Naive thymus-derived CD4-positive, alpha-beta T cell (primary cell): ENCODE results near the gene OMP. TPM values are rescaled to one million over a fixed set of nuclear protein-coding genes. Genes with fewer than 3 reads are reported as not detected.

ENCODE experiments used
- ATAC-seq: fragments of 150-1000 bp; cut with Tn5 transposase; 2 replicates; pipeline ENCODE4 v1.10.0; 2021; ENCODE audit warnings: mild to moderate bottlenecking, moderate library complexity
- CTCF ChIA-PET: fragments of 350-600 bp; sonication (Branson Sonifier 250); formaldehyde crosslinking; loops from one replicate; lab custom pipeline; 2021; ENCODE audit warnings: antibody characterized with exemption; lab: Charles Lee
- POLR2A ChIA-PET: fragments of 350-600 bp; sonication (Branson Sonifier 250); formaldehyde crosslinking; loops from one replicate; lab custom pipeline; 2021; ENCODE audit warnings: antibody characterized with exemption, inconsistent platforms; lab: Charles Lee
- DNase-seq, 9 donors: peaks; one replicate each; pipeline versions ENCODE4 v3.0.0 to v3.0.0-alpha.2; 2020 to 2022; ENCODE audit warnings: mixed read lengths in 1 of 9
- H3K27ac ChIP-seq: one replicate; pipeline ENCODE4 v1.7.0; 2013; ENCODE audit warnings: mild to moderate bottlenecking, low read depth, low read length, moderate library complexity
- H3K27me3 ChIP-seq, 2 donors: one replicate each; pipeline ENCODE4 v1.7.0; 2013; ENCODE audit warnings: low read length in 2 of 2, mild to moderate bottlenecking in 2 of 2, moderate library complexity in 2 of 2; ENCODE audit not compliant: control insufficient read depth in 2 of 2, insufficient read depth in 2 of 2
- H3K36me3 ChIP-seq, 3 experiments: 1 replicate in 2 of 3; 2 replicates in 1 of 3; pipeline ENCODE4 v1.7.0; 2013; ENCODE audit warnings: low read length in 3 of 3, mild to moderate bottlenecking in 3 of 3, moderate library complexity in 1 of 3; ENCODE audit not compliant: insufficient read depth in 3 of 3, control insufficient read depth in 2 of 3
- H3K4me1 ChIP-seq, 2 donors: one replicate each; pipeline ENCODE4 v1.7.0; 2013; ENCODE audit warnings: low read length in 2 of 2, mild to moderate bottlenecking in 2 of 2, moderate library complexity in 1 of 2; ENCODE audit not compliant: control insufficient read depth in 2 of 2, insufficient read depth in 2 of 2
- H3K4me3 ChIP-seq: 2 replicates; pipeline ENCODE4 v1.7.0; 2013; ENCODE audit warnings: mild to moderate bottlenecking, low read length
- H3K9me3 ChIP-seq, 3 experiments: 1 replicate in 2 of 3; 2 replicates in 1 of 3; pipeline ENCODE4 v1.7.0; 2013; ENCODE audit warnings: low read length in 3 of 3; ENCODE audit not compliant: control insufficient read depth in 2 of 3
- H3K27ac Mint-ChIP-seq, 9 donors: one replicate each; pipeline ENCODE4 v1.8.0; 2020 to 2022; ENCODE audit warnings: mixed read lengths in 9 of 9, mild to moderate bottlenecking in 8 of 9, moderate library complexity in 5 of 9, inconsistent platforms in 2 of 9
- H3K27me3 Mint-ChIP-seq, 5 donors: one replicate each; pipeline ENCODE4 v1.8.0; 2021 to 2022; ENCODE audit warnings: mixed read lengths in 5 of 5, mild to moderate bottlenecking in 1 of 5
- H3K36me3 Mint-ChIP-seq, 5 donors: one replicate each; pipeline ENCODE4 v1.8.0; 2020 to 2022; ENCODE audit warnings: mixed read lengths in 5 of 5, mild to moderate bottlenecking in 3 of 5, inconsistent platforms in 1 of 5
- H3K4me1 Mint-ChIP-seq, 7 donors: one replicate each; pipeline ENCODE4 v1.8.0; 2020 to 2022; ENCODE audit warnings: mixed read lengths in 7 of 7, mild to moderate bottlenecking in 3 of 7, inconsistent platforms in 1 of 7
- H3K4me3 Mint-ChIP-seq, 10 donors: one replicate each; pipeline ENCODE4 v1.8.0; 2020 to 2022; ENCODE audit warnings: mild to moderate bottlenecking in 10 of 10, mixed read lengths in 10 of 10, moderate library complexity in 6 of 10, inconsistent platforms in 2 of 10
- H3K9me3 Mint-ChIP-seq, 11 donors: one replicate each; pipeline ENCODE4 v1.8.0; 2020 to 2022; ENCODE audit warnings: mixed read lengths in 11 of 11, mild to moderate bottlenecking in 4 of 11, inconsistent platforms in 1 of 11, moderate library complexity in 1 of 11
- intact Hi-C, 2 donors: fragments of 100-400 bp; cut with micrococcal nuclease; formaldehyde crosslinking; loops; one replicate each; pipeline ENCODE4 v1.15.1; 2023
- polyA plus RNA-seq, 2 donors: library from polyadenylated mRNA; unstranded; fragments of 300-500 nt; fragmentation: Illumina TruSeq; gene quantifications; one replicate each; pipeline ENCODE4 v1.2.3, GENCODE V29; 2021
- total RNA-seq, 6 experiments: library from RNA in 5 of 6; stranded (reverse) in 5 of 6; gene quantifications; 1 replicate in 5 of 6; 2 replicates in 1 of 6; pipeline ENCODE4 v1.2.3 and lab custom pipeline; 2021 to 2026

Gene OMP
- total and polyA plus RNA-seq, 7 experiments from 2014 or later: 1.1 TPM; not detected in 6

DNA sequence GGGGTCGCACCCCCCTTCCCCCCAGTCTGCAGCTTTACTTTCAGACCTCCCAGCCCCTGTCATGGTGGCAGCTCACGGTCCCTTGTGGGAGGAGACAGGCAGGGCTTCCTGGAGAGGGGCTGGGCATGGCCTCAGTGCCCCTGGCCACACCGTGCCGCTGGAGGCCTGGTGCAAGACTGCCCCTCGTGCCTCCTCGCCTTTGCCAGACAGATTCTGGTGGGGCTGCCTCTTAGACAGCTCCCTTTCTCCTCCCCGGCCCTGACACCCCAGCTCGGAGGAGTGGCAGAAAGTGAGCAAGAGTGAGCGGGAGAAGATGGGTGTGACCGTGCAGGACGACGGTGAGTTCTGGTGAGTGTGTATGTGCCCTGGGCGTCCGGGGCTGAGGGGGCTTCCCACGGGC, 13.3 kb downstream of the OMP start:
- DNase-seq (no peak), ATAC-seq (no peak)
- Mint-ChIP-seq H3K36me3 (peaks cover 0 to 14% (median 3%) of the 10 kb centered on the region in 5 donors), H3K9me3 (no peaks in the 10 kb centered on the region), H3K27ac (no peak overlapping the region), H3K4me1 (peaks cover 0 to 4% (median 0%) of the 10 kb centered on the region in 7 donors), H3K27me3 (no peaks in the 10 kb centered on the region), H3K4me3 (no peak overlapping the region)
- Histone ChIP-seq H3K27me3 (no peaks in the 10 kb centered on the region), H3K9me3 (no peaks in the 10 kb centered on the region), H3K4me3 (no peak overlapping the region), H3K27ac (no peak overlapping the region), H3K36me3 (peaks cover 0 to 13% (median 0%) of the 10 kb centered on the region in 3 experiments), H3K4me1 (no peaks in the 10 kb centered on the region)
- ChIA-PET POLR2A (no interaction called here), CTCF (no interaction called here)
- intact Hi-C loops: no loop called here

DNA sequence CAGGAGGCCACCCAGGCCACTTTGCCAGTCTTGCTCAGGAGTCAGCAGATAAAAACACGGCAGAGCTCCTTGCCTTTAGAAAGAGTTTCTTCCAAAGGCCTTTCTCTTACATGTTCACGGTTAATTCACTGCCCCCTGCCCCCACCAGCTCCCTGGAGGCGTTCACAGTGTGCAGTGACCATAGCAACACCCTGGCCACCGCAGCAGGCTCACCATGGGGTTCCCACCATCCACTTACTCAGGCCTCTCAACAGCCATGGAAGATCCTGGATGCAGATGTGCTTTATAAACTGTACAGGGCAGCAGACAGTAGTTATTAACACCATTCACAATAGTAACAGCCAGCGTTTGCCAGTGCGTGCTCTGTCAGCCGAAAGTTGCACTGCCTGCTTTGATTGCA, 14.9 kb downstream of the OMP start:
- ChIA-PET CTCF (interaction anchor here (0.6 kb wide), 1 partner anchor 62 kb away, joined by 3 read pairs; no protein-coding TSS in a partner anchor), POLR2A (no interaction called here)
- intact Hi-C loops: no loop called here
- Histone ChIP-seq H3K4me3 (no peak overlapping the region), H3K36me3 (peaks cover 0 to 24% (median 0%) of the 10 kb centered on the region in 3 experiments), H3K4me1 (no peaks in the 10 kb centered on the region), H3K27ac (no peak overlapping the region), H3K9me3 (no peaks in the 10 kb centered on the region), H3K27me3 (no peaks in the 10 kb centered on the region)
- Mint-ChIP-seq H3K9me3 (no peaks in the 10 kb centered on the region), H3K4me3 (no peak overlapping the region), H3K27ac (no peak overlapping the region), H3K4me1 (peaks cover 0 to 5% (median 0%) of the 10 kb centered on the region in 7 donors), H3K27me3 (no peaks in the 10 kb centered on the region), H3K36me3 (peaks cover 0 to 16% (median 3%) of the 10 kb centered on the region in 5 donors)
- ATAC-seq: no peak
- no peak for DNase-seq

DNA sequence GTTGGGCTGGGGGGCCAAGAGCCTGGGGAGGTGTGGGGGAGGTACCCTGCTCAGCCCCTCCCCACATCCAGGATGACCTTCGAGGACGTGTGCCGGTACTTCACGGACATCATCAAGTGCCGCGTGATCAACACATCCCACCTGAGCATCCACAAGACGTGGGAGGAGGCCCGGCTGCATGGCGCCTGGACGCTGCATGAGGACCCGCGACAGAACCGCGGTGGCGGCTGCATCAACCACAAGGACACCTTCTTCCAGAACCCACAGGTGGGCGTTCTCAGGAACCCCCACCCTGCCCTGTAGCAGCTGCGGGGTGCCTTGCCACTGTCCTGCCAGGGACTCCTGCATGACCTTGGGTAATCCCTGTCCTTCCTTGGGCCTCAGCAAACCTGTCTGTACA, 15.4 kb downstream of the OMP start:
- ATAC-seq (no peak), DNase-seq (no peak)
- ChIA-PET POLR2A (no interaction called here), CTCF (interaction anchor here (0.6 kb wide), 1 partner anchor 62 kb away, joined by 3 read pairs; no protein-coding TSS in a partner anchor)
- H3K27me3 ChIP-seq: no peaks in the 10 kb centered on the region
- H3K4me3 ChIP-seq: no peak overlapping the region
- peaks cover 0 to 18% (median 3%) of the 10 kb centered on the region in 5 donors for H3K36me3 Mint-ChIP-seq
- no peaks in the 10 kb centered on the region for H3K27me3 Mint-ChIP-seq
- H3K4me1 ChIP-seq: no peaks in the 10 kb centered on the region
- intact Hi-C loops: no loop called here
- H3K9me3 Mint-ChIP-seq: no peaks in the 10 kb centered on the region
- no peaks in the 10 kb centered on the region for H3K9me3 ChIP-seq
- H3K27ac Mint-ChIP-seq: no peak overlapping the region
- no peak overlapping the region for H3K27ac ChIP-seq
- no peak overlapping the region for H3K4me3 Mint-ChIP-seq
- H3K36me3 ChIP-seq: peaks cover 0 to 24% (median 0%) of the 10 kb centered on the region in 3 experiments
- H3K4me1 Mint-ChIP-seq: peaks cover 0 to 5% (median 0%) of the 10 kb centered on the region in 7 donors

DNA sequence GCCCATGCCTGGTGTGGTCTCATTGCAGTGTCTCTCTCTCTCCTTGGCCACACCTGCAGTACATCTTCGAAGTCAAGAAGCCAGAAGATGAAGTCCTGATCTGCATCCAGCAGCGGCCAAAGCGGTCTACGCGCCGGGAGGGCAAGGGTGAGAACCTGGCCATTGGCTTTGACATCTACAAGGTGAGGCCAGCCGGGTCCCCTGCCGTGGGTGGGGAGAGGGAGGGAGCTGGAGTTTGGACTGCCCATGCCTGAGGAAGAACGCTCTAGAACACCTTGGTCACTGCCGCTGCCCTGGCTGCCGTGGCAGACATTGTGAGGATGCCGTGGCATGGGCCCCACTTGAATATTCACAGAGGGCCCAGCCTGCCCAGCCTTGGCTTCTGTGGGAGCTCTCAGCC, 16.3 kb downstream of the OMP start:
- H3K27me3 Mint-ChIP-seq: no peaks in the 10 kb centered on the region
- H3K27ac ChIP-seq: no peak overlapping the region
- H3K27ac Mint-ChIP-seq: no peak overlapping the region
- POLR2A ChIA-PET: no interaction called here
- no peaks in the 10 kb centered on the region for H3K27me3 ChIP-seq
- no peak for ATAC-seq
- no peak overlapping the region for H3K4me3 ChIP-seq
- DNase-seq: no peak
- intact Hi-C loops: no loop called here
- CTCF ChIA-PET: no interaction called here
- peaks cover 0 to 4% (median 0%) of the 10 kb centered on the region in 7 donors for H3K4me1 Mint-ChIP-seq
- H3K9me3 Mint-ChIP-seq: no peaks in the 10 kb centered on the region
- no peaks in the 10 kb centered on the region for H3K9me3 ChIP-seq
- no peaks in the 10 kb centered on the region for H3K4me1 ChIP-seq
- H3K36me3 Mint-ChIP-seq: peaks cover 0 to 26% (median 3%) of the 10 kb centered on the region in 5 donors
- peaks cover 0 to 24% (median 0%) of the 10 kb centered on the region in 3 experiments for H3K36me3 ChIP-seq
- no peak overlapping the region for H3K4me3 Mint-ChIP-seq

DNA sequence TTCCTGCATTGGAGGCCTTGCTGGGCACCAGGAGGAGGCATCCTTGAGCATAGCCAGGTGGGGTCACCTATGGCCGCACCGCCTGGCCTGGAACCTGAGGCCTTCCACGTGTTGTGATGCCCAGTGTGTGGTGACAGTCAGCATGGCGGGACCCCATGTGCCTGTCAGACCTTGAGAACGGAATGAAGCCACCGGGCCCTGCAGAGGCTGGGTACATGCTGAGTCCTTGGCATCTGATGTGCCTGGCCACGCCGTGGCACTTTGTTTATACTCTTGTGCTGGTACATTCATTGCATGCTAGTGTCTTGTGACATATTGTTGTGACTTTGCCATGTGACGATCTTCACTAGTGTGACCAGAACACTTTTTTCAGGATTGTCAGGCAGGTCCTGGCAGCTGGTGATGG, 16.9 kb downstream of the OMP start:
- CTCF ChIA-PET: no interaction called here

DNA sequence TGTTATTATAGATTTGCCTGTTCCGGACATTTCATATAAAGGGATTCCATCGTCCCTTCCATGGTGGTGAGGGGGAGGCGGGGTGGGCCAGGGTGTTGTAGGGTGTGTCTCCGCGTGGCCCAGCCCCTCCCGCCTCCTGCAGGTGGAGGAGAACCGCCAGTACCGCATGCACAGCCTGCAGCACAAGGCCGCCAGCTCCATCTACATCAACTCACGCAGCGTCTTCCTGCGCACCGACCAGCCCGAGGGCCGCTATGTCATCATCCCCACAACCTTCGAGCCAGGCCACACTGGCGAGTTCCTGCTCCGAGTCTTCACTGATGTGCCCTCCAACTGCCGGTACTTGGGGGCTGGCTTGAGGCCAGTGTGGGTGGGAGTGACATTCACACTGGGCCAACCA, 17.9 kb downstream of the OMP start:
- Histone ChIP-seq H3K9me3 (no peaks in the 10 kb centered on the region), H3K36me3 (peaks cover 0 to 24% (median 0%) of the 10 kb centered on the region in 3 experiments), H3K4me1 (no peaks in the 10 kb centered on the region), H3K4me3 (no peak overlapping the region), H3K27me3 (no peaks in the 10 kb centered on the region), H3K27ac (no peak overlapping the region)
- no peaks in the 10 kb centered on the region for H3K9me3 Mint-ChIP-seq
- intact Hi-C loops: no loop called here
- DNase-seq (no peak), ATAC-seq (no peak)
- POLR2A ChIA-PET: no interaction called here
- CTCF ChIA-PET: interaction anchor here (0.6 kb wide), 1 partner anchor 13 kb away, joined by 3 read pairs; no protein-coding TSS in a partner anchor
- H3K27me3 Mint-ChIP-seq: no peaks in the 10 kb centered on the region
- H3K27ac Mint-ChIP-seq: no peak overlapping the region
- peaks cover 0 to 31% (median 3%) of the 10 kb centered on the region in 5 donors for H3K36me3 Mint-ChIP-seq
- peaks cover 0 to 4% (median 0%) of the 10 kb centered on the region in 7 donors for H3K4me1 Mint-ChIP-seq
- no peak overlapping the region for H3K4me3 Mint-ChIP-seq

More for the DNA sequence above, 16.9 kb downstream of the OMP start:
- H3K27ac ChIP-seq: no peak overlapping the region
- Mint-ChIP-seq H3K27me3 (no peaks in the 10 kb centered on the region), H3K27ac (no peak overlapping the region), H3K4me1 (peaks cover 0 to 4% (median 0%) of the 10 kb centered on the region in 7 donors), H3K4me3 (no peak overlapping the region), H3K9me3 (no peaks in the 10 kb centered on the region), H3K36me3 (peaks cover 0 to 31% (median 3%) of the 10 kb centered on the region in 5 donors)
- no peak for DNase-seq
- H3K9me3 ChIP-seq: no peaks in the 10 kb centered on the region
- H3K36me3 ChIP-seq: peaks cover 0 to 24% (median 0%) of the 10 kb centered on the region in 3 experiments
- no peaks in the 10 kb centered on the region for H3K27me3 ChIP-seq
- POLR2A ChIA-PET: no interaction called here
- intact Hi-C loops: no loop called here
- H3K4me3 ChIP-seq: no peak overlapping the region
- no peaks in the 10 kb centered on the region for H3K4me1 ChIP-seq
- ATAC-seq: no peak

DNA sequence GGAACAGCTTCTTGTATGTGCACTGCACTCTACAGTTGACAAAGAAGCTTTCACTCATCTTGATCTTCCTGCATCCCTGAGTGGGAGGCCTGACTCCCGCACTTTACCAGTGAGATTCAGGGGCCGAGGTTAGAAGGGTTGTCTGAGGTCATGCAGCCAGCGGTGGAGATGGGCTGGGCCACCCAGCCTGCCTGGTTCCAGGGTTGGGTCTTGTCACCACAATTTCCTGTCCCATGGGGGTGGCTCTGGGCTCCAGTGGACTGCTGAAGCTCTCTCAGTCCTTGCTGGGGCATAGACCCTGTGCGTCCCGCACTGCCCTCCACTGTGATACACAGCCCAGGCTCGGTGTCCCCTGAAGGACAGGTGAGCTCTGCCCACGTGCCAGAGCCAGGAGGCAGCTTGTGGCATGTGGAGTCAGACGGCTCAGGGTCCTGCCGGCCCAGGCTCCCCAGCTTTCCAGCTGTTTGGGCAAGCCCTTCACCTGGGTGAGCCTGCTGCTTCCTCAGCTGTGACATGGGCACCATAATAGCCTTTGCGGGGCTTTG, 18.5 kb downstream of the OMP start:
- H3K27ac ChIP-seq: no peak overlapping the region
- H3K4me1 ChIP-seq: no peaks in the 10 kb centered on the region
- POLR2A ChIA-PET: no interaction called here
- intact Hi-C loops: no loop called here
- no peaks in the 10 kb centered on the region for H3K9me3 Mint-ChIP-seq
- no peak for DNase-seq
- no peak for ATAC-seq
- peaks cover 0 to 4% (median under 1%) of the 10 kb centered on the region in 7 donors for H3K4me1 Mint-ChIP-seq
- peaks cover 0 to 31% (median 3%) of the 10 kb centered on the region in 5 donors for H3K36me3 Mint-ChIP-seq
- CTCF ChIA-PET: no interaction called here
- peaks cover 0 to 24% (median 0%) of the 10 kb centered on the region in 3 experiments for H3K36me3 ChIP-seq
- no peak overlapping the region for H3K27ac Mint-ChIP-seq
- H3K27me3 ChIP-seq: no peaks in the 10 kb centered on the region
- no peaks in the 10 kb centered on the region for H3K9me3 ChIP-seq
- no peak overlapping the region for H3K4me3 Mint-ChIP-seq
- H3K27me3 Mint-ChIP-seq: peaks cover 0 to under 1% (median 0%) of the 10 kb centered on the region in 5 donors
- no peak overlapping the region for H3K4me3 ChIP-seq
